ENCODE measurements around the gene NUMB.

NUMB gene

DNA sequence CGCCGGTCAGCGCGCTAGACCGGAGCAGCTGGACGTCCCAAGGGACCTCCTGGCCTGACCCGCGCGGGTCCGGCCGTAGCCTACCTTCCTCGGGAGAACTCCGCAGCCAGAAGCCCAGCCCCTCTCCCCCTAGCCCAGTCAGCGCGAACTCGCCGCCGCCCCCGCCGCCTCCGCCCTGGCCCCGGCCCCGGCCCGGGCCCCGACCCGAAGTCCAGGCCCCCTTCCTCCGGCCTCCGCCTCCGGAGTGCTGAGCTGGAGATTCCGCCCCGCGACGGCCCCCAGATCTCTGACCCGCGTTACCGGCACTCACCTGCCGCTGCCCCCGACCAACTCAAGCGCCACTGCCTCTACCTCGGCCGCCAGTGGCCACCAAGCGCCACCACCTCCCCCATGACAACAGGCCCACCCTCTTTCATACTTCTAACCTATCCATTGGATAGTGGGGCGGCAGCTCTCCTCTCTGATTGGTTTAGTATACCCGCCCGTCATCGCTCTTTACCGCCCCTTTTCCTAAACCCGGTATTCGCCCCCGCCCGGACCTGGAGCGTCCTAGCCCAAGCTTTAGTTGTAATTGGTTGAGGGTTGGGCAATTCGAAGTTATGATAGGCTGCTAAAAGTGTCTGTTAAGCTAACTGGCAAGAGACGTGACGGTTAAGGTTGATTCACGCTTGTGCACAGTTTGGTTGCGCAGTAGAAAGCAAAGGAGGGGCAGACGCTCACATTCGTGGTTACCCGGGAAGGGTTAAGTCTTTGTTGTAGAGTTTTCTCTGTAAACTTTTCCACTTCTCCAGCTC, at the start of gene NUMB:
Gene NUMB (minus strand): TSS at position 364 of the 794 bp plus-strand sequence. CDS start 102,795 bp downstream, outside the sequence.
- Histone ChIP-seq H3K4me1 (ENCODE audit: low read length) (peaks cover 29% of the 10 kb centered on the region), H3K27ac (ENCODE audit: low read length) (peak within 1 kb of the TSS; percentile 40), H3K4me2 (ENCODE audit: low read length) (peak within 1 kb of the TSS; percentile 69), H3K9me3 (ENCODE audit: insufficient read depth, low read length) (no peaks in the 10 kb centered on the region), H3K9ac (ENCODE audit: low read length) (peak within 1 kb of the TSS; percentile 89), H3K27me3 (ENCODE audit: low read depth, low read length) (peaks cover 26% of the 10 kb centered on the region), H3K79me2 (ENCODE audit: low read length) (peaks cover 21% of the 10 kb centered on the region), H2AFZ (ENCODE audit: low read depth, low read length) (peak within 1 kb of the TSS; percentile 93), H4K20me1 (ENCODE audit: insufficient read depth, low read length) (peaks cover 24% of the 10 kb centered on the region), H3K4me3 (ENCODE audit: low read length) (peak within 1 kb of the TSS; percentile 94), H3K36me3 (replicated peaks; ENCODE audit: low read depth, low read length) (no peaks in the 10 kb centered on the region)
- no peak for TF ChIP-seq EZH2phosphoT487 (IDR thresholded peaks at IDR 0.05; ENCODE audit: low read depth)
- TF ChIP-seq CTCF (IDR thresholded peaks at IDR 0.05; ENCODE audit: low read depth, low read length): no peak

GRCh38 chr14:73503648-73504047, 45.3 kb upstream of the NUMB start:
- no peak overlapping the region for H3K9ac ChIP-seq (ENCODE audit: low read length)
- no peaks in the 10 kb centered on the region for H4K20me1 ChIP-seq (ENCODE audit: insufficient read depth, low read length)
- no peaks in the 10 kb centered on the region for H3K79me2 ChIP-seq (ENCODE audit: low read length)
- no peaks in the 10 kb centered on the region for H3K9me3 ChIP-seq (ENCODE audit: insufficient read depth, low read length)
- H3K36me3 ChIP-seq (replicated peaks; ENCODE audit: low read depth, low read length): no peaks in the 10 kb centered on the region
- H3K27ac ChIP-seq (ENCODE audit: low read length): no peak overlapping the region
- no peak for TF ChIP-seq CTCF (IDR thresholded peaks at IDR 0.05; ENCODE audit: low read depth, low read length)
- TF ChIP-seq EZH2phosphoT487 (IDR thresholded peaks at IDR 0.05; ENCODE audit: low read depth): no peak
- 0 out of 2 replicates have a peak overlapping the region, but pooled peaks have one; percentile 5 for H2AFZ ChIP-seq (ENCODE audit: low read depth, low read length)
- H3K4me2 ChIP-seq (ENCODE audit: low read length): peak overlapping the region; percentile 18; the same call in 1 of the 2 replicates
- H3K4me3 ChIP-seq (ENCODE audit: low read length): no peak overlapping the region
- no peaks in the 10 kb centered on the region for H3K27me3 ChIP-seq (ENCODE audit: low read depth, low read length)
- peaks cover 14% of the 10 kb centered on the region for H3K4me1 ChIP-seq (ENCODE audit: low read length)

DNA sequence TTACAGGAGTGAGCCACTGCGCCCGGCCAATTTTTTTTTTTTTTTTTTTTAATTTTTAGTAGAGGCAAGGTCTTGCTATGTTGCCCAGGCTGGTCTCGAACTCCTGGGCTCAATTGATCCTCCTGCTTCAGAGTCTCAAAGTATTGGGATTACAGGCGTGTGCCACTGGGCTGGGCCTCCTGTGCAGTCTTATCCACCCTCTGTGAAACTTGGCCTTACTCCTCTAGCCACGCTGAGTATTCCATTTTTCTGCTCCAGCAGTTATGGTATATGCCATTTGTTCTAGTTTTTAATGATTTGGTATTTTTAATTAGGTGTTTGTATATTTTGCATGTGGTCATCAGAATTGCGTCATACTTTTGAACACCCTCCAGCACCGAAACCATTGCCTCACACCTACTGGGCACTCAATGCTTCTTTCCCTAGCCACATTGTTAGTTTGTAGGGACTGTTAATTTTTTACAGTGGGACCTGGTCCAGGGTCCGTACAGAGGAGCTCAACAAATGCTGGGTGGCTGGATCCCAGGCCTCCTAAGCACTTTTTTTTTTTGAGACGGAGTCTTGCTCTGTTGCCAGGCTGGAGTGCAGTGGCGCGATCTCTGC, 43.8 kb upstream of the NUMB start:
- no peaks in the 10 kb centered on the region for H3K79me2 ChIP-seq (ENCODE audit: low read length)
- H3K4me1 ChIP-seq (ENCODE audit: low read length): peaks cover 9% of the 10 kb centered on the region; the same call in 1 of the 2 replicates
- no peak overlapping the region for H3K4me2 ChIP-seq (ENCODE audit: low read length)
- no peak overlapping the region for H3K27ac ChIP-seq (ENCODE audit: low read length)
- H4K20me1 ChIP-seq (ENCODE audit: insufficient read depth, low read length): no peaks in the 10 kb centered on the region
- no peak overlapping the region for H3K4me3 ChIP-seq (ENCODE audit: low read length)
- no peak overlapping the region for H2AFZ ChIP-seq (ENCODE audit: low read depth, low read length)
- no peaks in the 10 kb centered on the region for H3K9me3 ChIP-seq (ENCODE audit: insufficient read depth, low read length)
- peaks cover 5% of the 10 kb centered on the region; the same call in 1 of the 2 replicates for H3K27me3 ChIP-seq (ENCODE audit: low read depth, low read length)
- no peak for TF ChIP-seq CTCF (IDR thresholded peaks at IDR 0.05; ENCODE audit: low read depth, low read length)
- no peak for TF ChIP-seq EZH2phosphoT487 (IDR thresholded peaks at IDR 0.05; ENCODE audit: low read depth)
- no peak overlapping the region for H3K9ac ChIP-seq (ENCODE audit: low read length)
- no peaks in the 10 kb centered on the region for H3K36me3 ChIP-seq (replicated peaks; ENCODE audit: low read depth, low read length)

- Histone ChIP-seq H4K20me1 (ENCODE audit: insufficient read depth, low read length) (no peaks in the 10 kb centered on the region), H3K27me3 (ENCODE audit: low read depth, low read length) (peaks cover 6% of the 10 kb centered on the region), H3K4me2 (ENCODE audit: low read length) (no peak overlapping the region), H3K36me3 (replicated peaks; ENCODE audit: low read depth, low read length) (no peaks in the 10 kb centered on the region), H3K79me2 (ENCODE audit: low read length) (no peaks in the 10 kb centered on the region), H3K4me1 (ENCODE audit: low read length) (peaks cover 9% of the 10 kb centered on the region; the same call in 1 of the 2 replicates), H2AFZ (ENCODE audit: low read depth, low read length) (no peak overlapping the region), H3K27ac (ENCODE audit: low read length) (no peak overlapping the region), H3K4me3 (ENCODE audit: low read length) (no peak overlapping the region), H3K9ac (ENCODE audit: low read length) (no peak overlapping the region), H3K9me3 (ENCODE audit: insufficient read depth, low read length) (no peaks in the 10 kb centered on the region)
- TF ChIP-seq EZH2phosphoT487 (IDR thresholded peaks at IDR 0.05; ENCODE audit: low read depth) (no peak), CTCF (IDR thresholded peaks at IDR 0.05; ENCODE audit: low read depth, low read length) (no peak)
Measured at GRCh38 chr14:73500360-73500759, 42.0 kb upstream of the NUMB start.

All from OCI-LY3 (cell line).